GM21717 (cell line): ENCODE measurements around the gene DEK.
"Not testable (repeated sequence)": the region's sequence is repeated elsewhere in the genome, so short reads cannot be mapped to it uniquely, and the experiment has no call there.

Experiments used
- ATAC-seq: cut with Tn5 transposase; IDR thresholded peaks from one replicate; pipeline ENCODE4 v1.9.1; 2021; ENCODE audit warnings: mild to moderate bottlenecking, moderate library complexity; ENCODE audit not compliant: unreplicated experiment

DEK gene

GRCh38 chr6:18207949-18208348, 56.4 kb downstream of the DEK start:
- no peak for ATAC-seq

GRCh38 chr6:18207438-18207837, 56.9 kb downstream of the DEK start:
- ATAC-seq: no peak

- no peak for ATAC-seq
Observed at GRCh38 chr6:18206591-18206990, 57.7 kb downstream of the DEK start.

GRCh38 chr6:18204691-18205090, 59.6 kb downstream of the DEK start:
- ATAC-seq: no peak

- ATAC-seq: no peak
Observed at GRCh38 chr6:18203786-18204185, 60.5 kb downstream of the DEK start.

- no peak for ATAC-seq
Observed at GRCh38 chr6:18192026-18192425, 72.3 kb downstream of the DEK start.

- ATAC-seq: no peak
Observed at GRCh38 chr6:18189196-18189595, 75.1 kb downstream of the DEK start.

GRCh38 chr6:18187701-18188100, 76.6 kb downstream of the DEK start:
- ATAC-seq: no peak

GRCh38 chr6:18186540-18187250, 77.6 kb downstream of the DEK start:
- no peak for ATAC-seq

GRCh38 chr6:18186033-18186432, 78.3 kb downstream of the DEK start:
- ATAC-seq: no peak

- no peak for ATAC-seq
Observed at GRCh38 chr6:18185624-18186023, 78.7 kb downstream of the DEK start.

- ATAC-seq: no peak
Observed at GRCh38 chr6:18183766-18184165, 80.6 kb downstream of the DEK start.

- no peak for ATAC-seq
Observed at GRCh38 chr6:18182568-18182967, 81.8 kb downstream of the DEK start.

GRCh38 chr6:18179770-18180356, 84.5 kb downstream of the DEK start:
- ATAC-seq: no peak

GRCh38 chr6:18178960-18179615, 85.2 kb downstream of the DEK start:
- no peak for ATAC-seq

GRCh38 chr6:18177286-18177965, 86.9 kb downstream of the DEK start:
- no peak for ATAC-seq

- ATAC-seq: not testable (repeated sequence)
Observed at GRCh38 chr6:18176198-18176597, 88.1 kb downstream of the DEK start.
